ENCODE measurements around the gene QSOX2. TPM values are rescaled to one million over a fixed set of nuclear protein-coding genes. Genes with fewer than 3 reads are reported as not detected.
A peak's percentile ranks its signal among the peaks of the same experiment; 100 is the strongest.

The QSOX2 gene
- total and polyA plus RNA-seq, 12 donors: 4.6 to 9.1 (median 7.7) TPM

DNA sequence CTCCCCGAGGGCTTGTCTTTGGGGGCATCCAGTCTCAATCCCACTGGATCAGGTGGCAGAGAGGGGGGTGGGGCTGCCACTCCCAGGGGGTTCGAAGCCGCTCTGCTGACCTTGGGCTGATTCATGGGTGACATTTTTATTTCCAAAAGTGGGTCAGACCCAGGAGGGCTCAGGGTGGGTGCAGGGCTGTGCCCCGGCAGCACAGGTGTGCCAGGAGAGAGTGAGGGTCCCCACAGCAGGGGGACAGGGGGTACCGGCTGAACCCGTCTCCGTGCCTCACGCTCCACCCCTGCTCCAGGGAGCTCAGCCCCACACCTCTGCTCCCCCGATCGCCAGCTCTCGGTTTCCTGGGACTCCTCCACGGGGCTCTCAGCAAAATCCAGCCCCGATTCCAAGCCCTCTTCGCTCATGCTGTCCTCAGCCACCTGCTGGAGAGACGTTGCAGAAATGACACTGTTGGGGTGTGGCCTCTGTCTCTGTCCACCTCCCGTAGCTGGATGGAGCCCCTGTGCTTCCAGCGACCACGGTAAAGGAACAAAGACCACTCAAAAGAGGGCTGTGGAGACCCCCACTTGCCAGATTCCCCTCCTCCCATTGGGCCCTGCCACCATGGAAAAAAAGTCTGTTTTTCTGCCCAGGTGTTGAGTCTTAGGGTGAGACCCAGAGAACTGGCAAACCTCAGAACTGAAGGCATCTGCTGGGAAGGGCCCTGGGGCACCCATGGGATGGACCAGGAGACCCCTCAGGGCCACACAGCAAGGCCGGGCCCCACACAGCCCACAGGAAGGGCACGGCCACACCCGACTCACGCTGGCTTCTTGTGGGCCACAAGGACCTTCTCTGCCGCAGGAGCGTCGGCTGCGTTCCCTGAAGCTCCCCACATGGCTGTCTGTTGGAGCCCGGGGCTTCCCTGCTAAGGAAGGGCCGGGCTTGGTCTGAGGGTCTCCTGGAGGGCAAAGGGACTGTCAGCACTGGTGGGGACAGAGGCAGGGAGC lies 10.6 kb upstream of the QSOX2 start:
- Histone ChIP-seq H3K4me3 (no peak overlapping the region), H3K9me3 (no peaks in the 10 kb centered on the region), H3K27me3 (peaks cover 0 to 29% (median 0%) of the 10 kb centered on the region in 7 donors), H3K36me3 (no peaks in the 10 kb centered on the region), H3K4me1 (peaks cover 0 to 11% (median 4%) of the 10 kb centered on the region in 9 donors), H3K27ac (no peak overlapping the region)
- intact Hi-C loops (cut with DNase I): no loop called here
- ATAC-seq (no peak), DNase-seq (no peak)
- TF ChIP-seq, protein P1, sequence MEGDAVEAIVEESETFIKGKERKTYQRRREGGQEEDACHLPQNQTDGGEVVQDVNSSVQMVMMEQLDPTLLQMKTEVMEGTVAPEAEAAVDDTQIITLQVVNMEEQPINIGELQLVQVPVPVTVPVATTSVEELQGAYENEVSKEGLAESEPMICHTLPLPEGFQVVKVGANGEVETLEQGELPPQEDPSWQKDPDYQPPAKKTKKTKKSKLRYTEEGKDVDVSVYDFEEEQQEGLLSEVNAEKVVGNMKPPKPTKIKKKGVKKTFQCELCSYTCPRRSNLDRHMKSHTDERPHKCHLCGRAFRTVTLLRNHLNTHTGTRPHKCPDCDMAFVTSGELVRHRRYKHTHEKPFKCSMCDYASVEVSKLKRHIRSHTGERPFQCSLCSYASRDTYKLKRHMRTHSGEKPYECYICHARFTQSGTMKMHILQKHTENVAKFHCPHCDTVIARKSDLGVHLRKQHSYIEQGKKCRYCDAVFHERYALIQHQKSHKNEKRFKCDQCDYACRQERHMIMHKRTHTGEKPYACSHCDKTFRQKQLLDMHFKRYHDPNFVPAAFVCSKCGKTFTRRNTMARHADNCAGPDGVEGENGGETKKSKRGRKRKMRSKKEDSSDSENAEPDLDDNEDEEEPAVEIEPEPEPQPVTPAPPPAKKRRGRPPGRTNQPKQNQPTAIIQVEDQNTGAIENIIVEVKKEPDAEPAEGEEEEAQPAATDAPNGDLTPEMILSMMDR (IDR thresholded peaks at IDR 0.05): no peak
- 70 to 71% methylated on average over 28 of the region's 28 CpGs for WGBS, 2 donors

DNA sequence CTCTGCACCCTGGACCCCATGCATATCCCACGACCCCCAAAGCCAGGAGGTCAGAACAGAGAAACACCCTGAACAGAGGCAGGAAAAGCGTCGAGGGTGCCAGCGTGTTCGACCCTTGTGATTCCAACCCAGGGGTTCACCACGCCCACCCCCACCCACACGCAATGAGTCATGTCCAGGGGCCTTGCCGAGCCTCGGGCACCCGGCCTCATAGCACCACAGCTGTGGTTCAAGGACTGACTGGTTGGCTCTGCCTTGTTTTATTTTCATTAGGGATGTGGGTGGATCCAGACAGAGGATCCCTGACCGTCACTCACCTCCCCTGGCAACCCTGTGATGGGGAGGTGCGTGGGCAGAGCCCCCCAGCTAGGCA lies 9.5 kb upstream of the QSOX2 start:
- H3K4me3 ChIP-seq: no peak overlapping the region
- intact Hi-C loops (cut with DNase I): no loop called here
- TF ChIP-seq, protein P1 (IDR thresholded peaks at IDR 0.05): no peak
- ATAC-seq (peak in 1 of 8 donors; percentile 42), DNase-seq (no peak)
- H3K9me3 ChIP-seq: no peaks in the 10 kb centered on the region
- 60 to 70% methylated on average over 12 of the region's 12 CpGs for WGBS, 2 donors
- peaks cover 0 to 11% (median 4%) of the 10 kb centered on the region in 9 donors for H3K4me1 ChIP-seq
- peaks cover 0 to 29% (median 0%) of the 10 kb centered on the region in 7 donors for H3K27me3 ChIP-seq
- H3K36me3 ChIP-seq: no peaks in the 10 kb centered on the region
- H3K27ac ChIP-seq: peak overlapping the region in 2 of 10 donors; percentile 26 to 55

DNA sequence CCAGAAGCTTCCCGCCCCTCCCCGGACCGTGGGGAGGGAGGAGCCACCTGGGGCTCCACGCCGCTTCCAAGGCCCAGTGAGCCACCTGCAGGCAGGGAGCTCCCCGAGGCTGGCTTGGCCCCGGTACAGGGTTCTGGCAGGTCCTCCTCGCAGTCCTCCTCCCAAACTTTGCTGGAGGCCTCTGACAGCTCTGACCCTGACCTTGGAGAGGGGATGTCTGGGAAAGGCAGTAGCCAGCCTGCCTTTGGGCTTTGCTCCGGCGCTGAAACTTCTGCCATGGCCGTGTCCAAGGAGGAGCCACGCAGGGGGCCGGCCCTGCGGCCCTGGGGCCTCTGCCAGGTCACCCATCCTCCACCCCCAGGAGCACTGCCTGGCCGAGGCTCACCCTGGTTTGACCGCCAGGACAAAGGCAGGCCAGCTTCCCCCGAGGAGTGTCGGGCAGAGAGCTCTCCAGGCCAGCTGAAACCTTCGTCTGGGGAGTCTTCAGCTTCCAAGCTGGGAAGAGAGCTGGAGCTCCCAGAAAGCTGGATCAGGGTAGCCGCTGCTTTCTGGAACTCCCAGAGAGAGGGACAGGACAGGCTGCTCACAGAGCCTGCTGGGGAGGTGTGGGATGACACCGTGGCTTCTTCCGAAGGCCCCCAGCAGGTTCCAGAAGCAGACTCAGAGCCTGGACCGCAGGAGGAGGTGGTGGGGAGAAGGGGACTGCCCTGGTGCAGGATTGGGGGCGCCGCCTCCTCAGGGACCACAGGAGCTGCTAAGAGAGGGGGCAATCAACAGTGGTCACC lies 9.0 kb upstream of the QSOX2 start:
- WGBS, 2 donors: 52 to 62% methylated on average over 25 of the region's 25 CpGs
- DNase-seq: peak in 1 of 2 donors; percentile 58
- intact Hi-C loops (cut with DNase I): no loop called here

More for the DNA sequence above, 9.0 kb upstream of the QSOX2 start:
- H3K27ac ChIP-seq: peak overlapping the region in 5 of 10 donors; percentile 6 to 55 (median 9)
- TF ChIP-seq, protein P1 (IDR thresholded peaks at IDR 0.05): no peak
- peaks cover 0 to 11% (median 4%) of the 10 kb centered on the region in 9 donors for H3K4me1 ChIP-seq
- ATAC-seq: peak; percentile 32 to 68 (median 56)
- no peaks in the 10 kb centered on the region for H3K36me3 ChIP-seq
- no peaks in the 10 kb centered on the region for H3K9me3 ChIP-seq
- H3K4me3 ChIP-seq: no peak overlapping the region
- peaks cover 0 to 29% (median 0%) of the 10 kb centered on the region in 7 donors for H3K27me3 ChIP-seq
